K562 (cell line): ENCODE data around the gene ACTR8.

Experiments used
- ADNP ChIP-seq: fragments of 200-800 bp; sonication (Bioruptor generic); IDR thresholded peaks from 2 replicates; pipeline ENCODE4 v1.6.1; 2016; ENCODE audit warnings: missing genetic modification characterization, missing compliant biosample characterization
- CHD1 ChIP-seq: fragments of 200-600 bp; sonication (generic); IDR thresholded peaks from one replicate; pipeline ENCODE4 v1.6.1; 2012; ENCODE audit warnings: mild to moderate bottlenecking, moderate library complexity, low read length, inconsistent platforms
- DPF2 ChIP-seq: fragments of 450-650 bp; IDR thresholded peaks from 2 replicates; pipeline ENCODE4 v1.6.1; 2016
- FOXA1 ChIP-seq: fragments of 450-650 bp; IDR thresholded peaks from 2 replicates; pipeline ENCODE4 v1.6.1; 2016; ENCODE audit warnings: mild to moderate bottlenecking, borderline replicate concordance
- HNRNPUL1 ChIP-seq: fragments of 200-400 bp; formaldehyde crosslinking; IDR thresholded peaks from 2 replicates; pipeline ENCODE4 v1.6.1; 2017; ENCODE audit warnings: low read length
- POLR2AphosphoS5 ChIP-seq: IDR thresholded peaks from 2 replicates; pipeline ENCODE4 v1.6.1; 2011; ENCODE audit warnings: mild to moderate bottlenecking, low read depth, low read length, moderate library complexity; ENCODE audit not compliant: control insufficient read depth, insufficient read depth
- TF ChIP-seq, protein P1 (sequence below), 3 experiments: IDR thresholded peaks in 2 of 3; conservative IDR thresholded peaks in 1 of 3; 2 replicates each; pipeline ENCODE4 v1.5.1; 2011 to 2012; ENCODE audit warnings: low read length in 3 of 3, mild to moderate bottlenecking in 3 of 3, control low read depth in 2 of 3, improper control_type of control experiment in 1 of 3, inconsistent platforms in 1 of 3, low read depth in 1 of 3, mixed read lengths in 1 of 3, moderate library complexity in 1 of 3; ENCODE audit not compliant: insufficient read depth in 2 of 3

GRCh38 chr3:53880396-53881345 is 1.3 kb downstream of the ACTR8 start:
- TF ChIP-seq ADNP (no peak), POLR2AphosphoS5 (no peak), FOXA1 (no peak), HNRNPUL1 (no peak), DPF2 (no peak), CHD1 (no peak)
- TF ChIP-seq, protein P1, sequence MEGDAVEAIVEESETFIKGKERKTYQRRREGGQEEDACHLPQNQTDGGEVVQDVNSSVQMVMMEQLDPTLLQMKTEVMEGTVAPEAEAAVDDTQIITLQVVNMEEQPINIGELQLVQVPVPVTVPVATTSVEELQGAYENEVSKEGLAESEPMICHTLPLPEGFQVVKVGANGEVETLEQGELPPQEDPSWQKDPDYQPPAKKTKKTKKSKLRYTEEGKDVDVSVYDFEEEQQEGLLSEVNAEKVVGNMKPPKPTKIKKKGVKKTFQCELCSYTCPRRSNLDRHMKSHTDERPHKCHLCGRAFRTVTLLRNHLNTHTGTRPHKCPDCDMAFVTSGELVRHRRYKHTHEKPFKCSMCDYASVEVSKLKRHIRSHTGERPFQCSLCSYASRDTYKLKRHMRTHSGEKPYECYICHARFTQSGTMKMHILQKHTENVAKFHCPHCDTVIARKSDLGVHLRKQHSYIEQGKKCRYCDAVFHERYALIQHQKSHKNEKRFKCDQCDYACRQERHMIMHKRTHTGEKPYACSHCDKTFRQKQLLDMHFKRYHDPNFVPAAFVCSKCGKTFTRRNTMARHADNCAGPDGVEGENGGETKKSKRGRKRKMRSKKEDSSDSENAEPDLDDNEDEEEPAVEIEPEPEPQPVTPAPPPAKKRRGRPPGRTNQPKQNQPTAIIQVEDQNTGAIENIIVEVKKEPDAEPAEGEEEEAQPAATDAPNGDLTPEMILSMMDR (IDR thresholded peaks at IDR 0.05 in 2 of 3, conservative IDR thresholded peaks at IDR 0.05 in 1 of 3; ENCODE audit: insufficient read depth in 2 of 3, low read depth in 1 of 3, low read length in 3 of 3), result no peak
